Measurements from ENCODE around the gene TSPAN9. TPM values are rescaled to one million over a fixed set of nuclear protein-coding genes. Genes with fewer than 3 reads are reported as not detected.

The TSPAN9 gene
- total RNA-seq, 2 donors from 2014 or later, result 0.58 to 1.2 TPM

DNA sequence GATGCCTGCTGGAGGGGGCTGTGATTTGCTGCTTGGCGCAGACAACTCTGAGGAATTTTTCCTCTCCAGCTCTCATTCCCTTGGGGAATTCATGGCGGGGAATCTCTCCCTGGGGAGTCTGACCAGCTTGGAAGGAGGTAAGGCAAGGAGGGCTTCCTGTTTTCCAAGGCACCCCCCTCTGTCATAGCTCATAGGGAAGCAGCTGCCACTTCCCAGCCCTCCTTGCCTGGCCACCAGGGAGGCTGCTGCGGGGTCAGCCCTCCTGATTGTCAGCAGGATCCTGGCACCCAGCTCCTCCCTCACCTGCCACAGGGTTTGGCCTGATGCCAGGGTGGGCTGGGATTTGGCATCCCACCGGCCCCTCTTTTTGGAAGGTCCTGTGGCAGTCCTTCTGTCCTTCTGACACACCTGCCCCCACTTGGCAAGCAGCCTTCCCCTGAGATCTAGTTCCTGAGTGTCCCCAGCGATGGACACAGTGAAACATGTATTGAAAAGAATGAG, 74.9 kb downstream of the TSPAN9 start:
- no peaks in the 10 kb centered on the region for H3K36me3 Mint-ChIP-seq (ENCODE audit: insufficient read depth in 2 of 2)
- no peaks in the 10 kb centered on the region for H3K4me1 Mint-ChIP-seq (ENCODE audit: low read depth)
- DNase-seq (no peak), ATAC-seq (replicated peaks in 1 of 2) (no peak)
- no peak overlapping the region for H3K27ac Mint-ChIP-seq
- H3K4me3 Mint-ChIP-seq, result no peak overlapping the region
- no peaks in the 10 kb centered on the region for H3K9me3 Mint-ChIP-seq
- peaks cover 8% of the 10 kb centered on the region for H3K27me3 Mint-ChIP-seq (ENCODE audit: low read depth)

GRCh38 chr12:3152892-3153291, 75.7 kb downstream of the TSPAN9 start:
- DNase-seq, result peak; percentile 7 to 11
- Mint-ChIP-seq H3K4me1 (ENCODE audit: low read depth) (no peaks in the 10 kb centered on the region), H3K27ac (no peak overlapping the region), H3K36me3 (ENCODE audit: insufficient read depth in 2 of 2) (no peaks in the 10 kb centered on the region), H3K9me3 (no peaks in the 10 kb centered on the region), H3K27me3 (ENCODE audit: low read depth) (peaks cover 8% of the 10 kb centered on the region), H3K4me3 (no peak overlapping the region)
- ATAC-seq (replicated peaks in 1 of 2), result peak; percentile 53 to 54

GRCh38 chr12:3154006-3154405, 76.8 kb downstream of the TSPAN9 start:
- Mint-ChIP-seq H3K36me3 (ENCODE audit: insufficient read depth in 2 of 2) (no peaks in the 10 kb centered on the region), H3K4me3 (no peak overlapping the region), H3K27me3 (ENCODE audit: low read depth) (peaks cover 8% of the 10 kb centered on the region), H3K4me1 (ENCODE audit: low read depth) (no peaks in the 10 kb centered on the region), H3K9me3 (no peaks in the 10 kb centered on the region), H3K27ac (no peak overlapping the region)
- DNase-seq, result no peak
- no peak for ATAC-seq (replicated peaks in 1 of 2)

DNA sequence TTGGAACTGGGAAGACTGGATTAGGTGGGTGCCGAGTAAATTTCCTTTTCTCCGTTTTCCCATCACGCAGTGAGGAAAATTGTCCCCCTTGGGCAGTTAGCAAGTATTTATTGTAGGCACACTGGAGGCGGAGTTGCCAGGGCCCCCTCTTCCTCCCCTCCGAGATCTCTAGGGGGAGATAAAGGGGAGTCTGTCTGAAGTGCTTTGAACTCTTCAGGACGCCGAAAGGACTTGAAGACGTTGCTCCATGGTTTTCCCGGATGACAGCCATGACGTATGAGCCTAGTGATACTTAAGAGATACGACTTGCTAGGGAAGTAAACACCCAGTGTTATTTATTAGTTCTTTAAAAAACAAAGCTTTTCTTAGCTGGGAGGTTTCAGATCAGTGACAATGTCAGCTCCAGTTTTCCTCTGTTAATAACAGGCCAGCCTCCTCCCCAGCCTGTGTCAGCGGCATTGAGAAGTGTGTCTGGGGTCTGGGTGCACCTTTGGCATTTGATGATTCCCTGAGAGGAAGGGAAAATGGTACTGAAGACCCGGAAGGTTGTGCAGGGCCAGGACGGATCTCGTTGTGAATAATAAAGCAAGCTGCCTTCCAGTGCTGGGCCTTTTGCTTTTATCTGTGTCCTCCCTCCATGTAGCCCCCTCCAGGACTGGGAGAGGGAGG, 78.7 kb downstream of the TSPAN9 start:
- DNase-seq, result no peak
- no peaks in the 10 kb centered on the region for H3K9me3 Mint-ChIP-seq
- H3K27ac Mint-ChIP-seq, result no peak overlapping the region
- H3K4me3 Mint-ChIP-seq, result no peak overlapping the region
- H3K4me1 Mint-ChIP-seq (ENCODE audit: low read depth), result no peaks in the 10 kb centered on the region
- no peaks in the 10 kb centered on the region for H3K36me3 Mint-ChIP-seq (ENCODE audit: insufficient read depth in 2 of 2)
- no peaks in the 10 kb centered on the region for H3K27me3 Mint-ChIP-seq (ENCODE audit: low read depth)
- no peak for ATAC-seq (replicated peaks in 1 of 2)

DNA sequence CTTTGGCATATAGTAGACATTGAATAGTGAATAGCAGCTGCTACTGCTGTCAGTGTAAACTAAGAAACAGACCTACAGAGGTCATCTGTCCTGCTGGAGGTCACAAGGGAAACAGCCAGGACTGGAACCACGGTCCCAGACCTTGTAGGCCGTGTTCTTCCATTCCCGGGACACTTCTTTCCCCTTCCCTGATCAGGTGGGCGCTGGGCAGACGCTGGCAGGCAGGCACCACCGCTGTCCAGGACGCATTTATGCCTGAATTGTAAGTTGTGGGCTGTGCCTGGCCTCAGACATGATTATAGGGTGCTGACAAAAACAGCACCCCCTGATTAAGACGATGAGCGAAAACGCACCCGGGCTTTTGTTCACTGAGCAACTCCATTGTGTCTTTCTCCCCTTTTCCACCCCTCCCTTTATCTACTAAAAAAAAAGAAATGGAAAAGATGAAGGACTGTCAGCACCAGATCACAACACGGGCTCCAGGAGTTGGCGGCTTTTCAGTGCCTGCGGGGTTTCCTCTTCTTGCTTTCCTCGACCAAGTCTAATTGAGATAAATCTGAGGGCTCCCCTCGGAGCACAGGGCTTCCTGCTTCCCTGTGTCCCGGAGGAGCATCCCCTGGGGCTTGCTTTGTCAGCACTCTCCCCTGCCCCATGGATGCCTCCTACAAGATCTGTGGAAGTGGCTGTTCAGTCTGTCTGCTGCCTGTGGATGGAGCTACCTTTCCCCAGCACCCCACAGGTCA, 80.6 kb downstream of the TSPAN9 start:
- Mint-ChIP-seq H3K36me3 (ENCODE audit: insufficient read depth in 2 of 2) (peaks cover 0 to 3% of the 10 kb centered on the region in 2 donors), H3K27ac (no peak overlapping the region), H3K27me3 (ENCODE audit: low read depth) (no peaks in the 10 kb centered on the region), H3K4me3 (no peak overlapping the region), H3K9me3 (no peaks in the 10 kb centered on the region), H3K4me1 (ENCODE audit: low read depth) (no peaks in the 10 kb centered on the region)
- no peak for DNase-seq
- ATAC-seq (replicated peaks in 1 of 2), result no peak

DNA sequence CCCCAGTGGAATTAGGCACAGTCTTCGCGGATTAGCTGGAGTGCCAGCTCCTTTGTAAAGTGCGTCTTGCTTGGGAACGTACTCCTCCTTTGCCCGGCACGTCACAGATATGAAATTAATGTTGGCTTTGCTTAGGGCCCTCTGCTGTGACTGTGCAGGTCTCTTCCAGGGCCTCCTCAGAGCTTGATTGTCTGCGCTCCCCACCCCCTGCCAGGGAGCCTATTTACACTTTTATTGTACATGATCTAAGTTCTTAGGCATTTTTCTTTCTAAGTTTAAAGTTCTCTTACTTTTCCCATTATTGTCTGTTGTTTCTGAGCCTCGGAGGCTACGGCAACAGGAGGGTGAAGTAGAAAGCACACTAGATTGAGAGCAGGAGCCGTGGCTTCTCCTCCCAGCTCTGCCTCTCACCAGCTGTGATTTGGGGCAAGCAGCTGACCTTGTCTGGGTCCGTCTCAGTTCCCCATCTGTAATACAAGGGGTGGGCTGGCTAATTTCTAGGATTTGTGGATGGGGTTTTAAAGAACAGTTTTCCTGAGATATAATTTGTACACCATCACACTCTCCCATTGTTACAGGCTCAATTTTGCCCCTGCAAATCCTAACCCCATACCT, 81.8 kb downstream of the TSPAN9 start:
- ATAC-seq (replicated peaks in 1 of 2) (no peak), DNase-seq (no peak)
- Mint-ChIP-seq H3K4me1 (ENCODE audit: low read depth) (no peaks in the 10 kb centered on the region), H3K4me3 (no peak overlapping the region), H3K27ac (no peak overlapping the region), H3K27me3 (ENCODE audit: low read depth) (no peaks in the 10 kb centered on the region), H3K9me3 (no peaks in the 10 kb centered on the region), H3K36me3 (ENCODE audit: insufficient read depth in 2 of 2) (peaks cover 0 to 3% of the 10 kb centered on the region in 2 donors)

GRCh38 chr12:3160081-3160480, 82.9 kb downstream of the TSPAN9 start:
- H3K4me3 Mint-ChIP-seq, result no peak overlapping the region
- no peak overlapping the region for H3K27ac Mint-ChIP-seq
- no peaks in the 10 kb centered on the region for H3K9me3 Mint-ChIP-seq
- ATAC-seq (replicated peaks in 1 of 2), result no peak
- H3K27me3 Mint-ChIP-seq (ENCODE audit: low read depth), result no peaks in the 10 kb centered on the region
- no peak for DNase-seq
- no peaks in the 10 kb centered on the region for H3K4me1 Mint-ChIP-seq (ENCODE audit: low read depth)
- peaks cover 0 to 3% of the 10 kb centered on the region in 2 donors for H3K36me3 Mint-ChIP-seq (ENCODE audit: insufficient read depth in 2 of 2)

GRCh38 chr12:3161861-3162260, 84.7 kb downstream of the TSPAN9 start:
- no peak overlapping the region for H3K4me3 Mint-ChIP-seq
- no peak overlapping the region for H3K27ac Mint-ChIP-seq
- H3K36me3 Mint-ChIP-seq (ENCODE audit: insufficient read depth in 2 of 2), result peaks cover 0 to 3% of the 10 kb centered on the region in 2 donors
- no peak for DNase-seq
- no peak for ATAC-seq (replicated peaks in 1 of 2)
- no peaks in the 10 kb centered on the region for H3K27me3 Mint-ChIP-seq (ENCODE audit: low read depth)
- no peaks in the 10 kb centered on the region for H3K4me1 Mint-ChIP-seq (ENCODE audit: low read depth)
- H3K9me3 Mint-ChIP-seq, result no peaks in the 10 kb centered on the region

GRCh38 chr12:3164454-3165077, 87.4 kb downstream of the TSPAN9 start:
- peaks cover 0 to 3% of the 10 kb centered on the region in 2 donors for H3K36me3 Mint-ChIP-seq (ENCODE audit: insufficient read depth in 2 of 2)
- H3K27me3 Mint-ChIP-seq (ENCODE audit: low read depth), result peaks cover 6% of the 10 kb centered on the region
- H3K4me3 Mint-ChIP-seq, result no peak overlapping the region
- no peak overlapping the region for H3K27ac Mint-ChIP-seq
- DNase-seq (no peak), ATAC-seq (replicated peaks in 1 of 2) (no peak)
- H3K9me3 Mint-ChIP-seq, result no peaks in the 10 kb centered on the region
- peaks cover 16% of the 10 kb centered on the region for H3K4me1 Mint-ChIP-seq (ENCODE audit: low read depth)

- Mint-ChIP-seq H3K27ac (no peak overlapping the region), H3K9me3 (no peaks in the 10 kb centered on the region), H3K27me3 (ENCODE audit: low read depth) (peaks cover 6% of the 10 kb centered on the region), H3K4me1 (ENCODE audit: low read depth) (peaks cover 17% of the 10 kb centered on the region), H3K4me3 (no peak overlapping the region), H3K36me3 (ENCODE audit: insufficient read depth in 2 of 2) (peaks cover 0 to 3% of the 10 kb centered on the region in 2 donors)
- no peak for DNase-seq
- ATAC-seq (replicated peaks in 1 of 2), result no peak
Measured at GRCh38 chr12:3165078-3165980, 88.2 kb downstream of the TSPAN9 start.

- no peak for DNase-seq
- Mint-ChIP-seq H3K4me1 (ENCODE audit: low read depth) (peaks cover 17% of the 10 kb centered on the region), H3K27me3 (ENCODE audit: low read depth) (peaks cover 6% of the 10 kb centered on the region), H3K27ac (no peak overlapping the region), H3K4me3 (no peak overlapping the region), H3K9me3 (no peaks in the 10 kb centered on the region), H3K36me3 (ENCODE audit: insufficient read depth in 2 of 2) (no peaks in the 10 kb centered on the region)
- ATAC-seq (replicated peaks in 1 of 2), result no peak
Measured at GRCh38 chr12:3167636-3168035, 90.5 kb downstream of the TSPAN9 start.

All from activated T-cell treated with anti-CD3 and anti-CD28 coated beads, Interleukin-2, amount 50 U/mL, for 72 hours (primary cell).